OCI-M1 (cell line): ENCODE measurements around the gene TAF3.
A peak's percentile ranks its signal among the peaks of the same experiment; 100 is the strongest.

ENCODE experiments used
- DNase-seq: peaks from one replicate; lab custom pipeline; 2025; lab: John Stamatoyannopoulos, UW

Gene TAF3

GRCh38 chr10:7881119-7881518, 62.8 kb downstream of the TAF3 start:
- DNase-seq = no peak

- DNase-seq = no peak
These were observed 67.8 kb downstream of the TAF3 start for GRCh38 chr10:7886056-7886455.

GRCh38 chr10:7887174-7887816, 69.0 kb downstream of the TAF3 start:
- DNase-seq = peak; percentile 84

GRCh38 chr10:7889947-7890542, 71.7 kb downstream of the TAF3 start:
- DNase-seq = no peak

GRCh38 chr10:7890781-7891180, 72.5 kb downstream of the TAF3 start:
- peak; percentile 34 for DNase-seq

- peak; percentile 38 for DNase-seq
These were observed 73.3 kb downstream of the TAF3 start for GRCh38 chr10:7891634-7892033.

GRCh38 chr10:7892146-7892545, 73.8 kb downstream of the TAF3 start:
- peak; percentile 67 for DNase-seq

- DNase-seq = peak; percentile 57
These were observed 77.4 kb downstream of the TAF3 start for GRCh38 chr10:7895699-7896090.

GRCh38 chr10:7896297-7896696, 78.0 kb downstream of the TAF3 start:
- no peak for DNase-seq

- no peak for DNase-seq
These were observed 83.0 kb downstream of the TAF3 start for GRCh38 chr10:7901256-7901655.

GRCh38 chr10:7902413-7902812, 84.1 kb downstream of the TAF3 start:
- no peak for DNase-seq

GRCh38 chr10:7903851-7904250, 85.5 kb downstream of the TAF3 start:
- DNase-seq = no peak

GRCh38 chr10:7906128-7906527, 87.8 kb downstream of the TAF3 start:
- no peak for DNase-seq

- peak; percentile 44 for DNase-seq
These were observed 90.4 kb downstream of the TAF3 start for GRCh38 chr10:7908541-7909210.

GRCh38 chr10:7913126-7913872, 95.0 kb downstream of the TAF3 start:
- DNase-seq = no peak

GRCh38 chr10:7915923-7916536, 97.7 kb downstream of the TAF3 start:
- DNase-seq = no peak

- no peak for DNase-seq
These were observed 99.4 kb downstream of the TAF3 start for GRCh38 chr10:7917736-7918135.

GRCh38 chr10:7922707-7923106, 104.4 kb downstream of the TAF3 start:
- DNase-seq = no peak

- peak; percentile 71 for DNase-seq
These were observed 110.2 kb downstream of the TAF3 start for GRCh38 chr10:7928536-7928935.

GRCh38 chr10:7932301-7933036, 114.2 kb downstream of the TAF3 start:
- no peak for DNase-seq

- DNase-seq = no peak
These were observed 115.0 kb downstream of the TAF3 start for GRCh38 chr10:7933262-7933661.

- DNase-seq = no peak
These were observed 115.5 kb downstream of the TAF3 start for GRCh38 chr10:7933757-7934156.
